Heart right ventricle (tissue), 16 donors: ENCODE measurements around the gene CYP46A1. TPM values are rescaled to one million over a fixed set of nuclear protein-coding genes. Genes with fewer than 3 reads are reported as not detected.

Experiments
- ATAC-seq, 8 donors: fragments of 200-7000 bp; cut with Tn5 transposase; one replicate each; pipeline ENCODE4 v1.9.1; 2020; ENCODE audit warnings: mild to moderate bottlenecking in 8 of 8, moderate library complexity in 8 of 8, moderate number of reproducible peaks in 1 of 8
- DNase-seq, 2 donors: peaks; one replicate each; pipeline ENCODE4 v3.0.0-alpha.2; 2020
- H3K27ac ChIP-seq, 10 donors: fragments of 200-600 bp; sonication (generic) in 2 of 10; one replicate each; pipeline versions ENCODE4 v1.5.0 to v1.8.0; 2020 to 2022; ENCODE audit warnings: mild to moderate bottlenecking in 3 of 10
- H3K27me3 ChIP-seq, 7 donors: fragments of 200-600 bp; one replicate each; pipeline ENCODE4 v1.8.0; 2021 to 2022; ENCODE audit warnings: mild to moderate bottlenecking in 2 of 7
- H3K36me3 ChIP-seq, 9 donors: fragments of 200-600 bp; sonication (generic) in 1 of 9; one replicate each; pipeline versions ENCODE4 v1.5.0 to v1.8.0; 2020 to 2022; ENCODE audit warnings: mild to moderate bottlenecking in 2 of 9
- H3K4me1 ChIP-seq, 9 donors: fragments of 200-600 bp; sonication (generic) in 1 of 9; one replicate each; pipeline versions ENCODE4 v1.5.0 to v1.8.0; 2020 to 2022; ENCODE audit warnings: mild to moderate bottlenecking in 4 of 9
- H3K4me3 ChIP-seq, 10 donors: fragments of 200-600 bp; sonication (generic) in 2 of 10; one replicate each; pipeline versions ENCODE4 v1.5.0 to v1.8.0; 2020 to 2022; ENCODE audit warnings: mild to moderate bottlenecking in 7 of 10, moderate library complexity in 2 of 10
- H3K9me3 ChIP-seq, 11 donors: fragments of 200-600 bp in 10 of 11; sonication (generic) in 2 of 11; one replicate each; pipeline versions ENCODE4 v1.5.0 to v1.8.0; 2013 to 2022; ENCODE audit warnings: mild to moderate bottlenecking in 2 of 11, control low read depth in 1 of 11, moderate library complexity in 1 of 11
- WGBS, 2 donors: extraction: QIAGEN DNeasy Blood & Tissue Kit; methylation state at CpG; one replicate each; pipeline ENCODE4 v1.1.7; 2013; ENCODE audit warnings: inconsistent platforms in 1 of 2; 5-methylcytosine and 5-hydroxymethylcytosine counted together
- intact Hi-C, 10 donors: fragments of 100-400 bp; cut with DNase I; formaldehyde crosslinking; loops; one replicate each; pipeline versions ENCODE4 v1.11.1 to v1.14.2; 2022
- polyA plus RNA-seq, 2 donors: library from polyadenylated mRNA; stranded (reverse); fragments of 200-250 nt; gene quantifications; one replicate each; pipeline ENCODE4 v1.2.3, GENCODE V29; 2013
- total RNA-seq, 10 donors: library from RNA; stranded (reverse); fragmentation: NEBNext Ultra II Directional in 3 of 10; extraction: Animal tissue kit (Norgen Biotek cat#: 25700) in 3 of 10; gene quantifications; one replicate each; pipeline versions ENCODE4 v1.2.1 to v1.2.4, GENCODE V29; 2021 to 2023
- TF ChIP-seq, protein P1 (sequence below), 9 donors: fragments of 200-600 bp; sonication (generic) in 2 of 9; IDR thresholded peaks; one replicate each; pipeline versions ENCODE4 v1.5.0 to v1.8.0; 2021 to 2022; ENCODE audit warnings: antibody characterized with exemption in 9 of 9, mild to moderate bottlenecking in 5 of 9, moderate library complexity in 1 of 9
- donor health status: Arrhythmogenic right ventricular cardiomyopathy.
- donor health status: ischemic (EF 13 %, LVEDD 7.1; RV severe dilation, severe dysfunction).
- donor health status: healthy with polysubstance abuse.
- donor health status: DM: no; HTN: yes; CAD: no.
- donor health status: DM: no; HTN: no; CAD: no.
- donor health status: ischemic (EF 25% LVEDD 6.9; RV normal size, moderate dysfunction).
- donor health status: ischemic (EF 25% LVEDD 5.7; RV mildly dilated, moderate dysfunction).
- donor health status: healthy.
- donor health status: DM: yes; HTN: yes; CAD: no.
- donor health status: Ischemic cardiomyopathy.
- donor health status: ischemic (EF 35%, LVEDD 5.7; RV mildly dilated, moderate dysfunction).
- donor health status: nonischemic (EF 11% LVEDD 7.7; RV severe dilation, severe dysfunction).
- donor health status: DM: yes; HTN: yes; CAD: no.
- donor health status: PGD.
- donor health status: ischemic (EF 29% LVEDD 5.4; RV normal size, mild dysfunction).
- donor health status: nonischemic (EF 23%, LVEDD 6.1; RV moderate dilation, normal function).

CYP46A1 gene
- total and polyA plus RNA-seq, 12 donors, result 1.5 to 6.1 (median 3.5) TPM

GRCh38 chr14:99707921-99708320 lies 23.8 kb downstream of the CYP46A1 start:
- TF ChIP-seq, protein P1, sequence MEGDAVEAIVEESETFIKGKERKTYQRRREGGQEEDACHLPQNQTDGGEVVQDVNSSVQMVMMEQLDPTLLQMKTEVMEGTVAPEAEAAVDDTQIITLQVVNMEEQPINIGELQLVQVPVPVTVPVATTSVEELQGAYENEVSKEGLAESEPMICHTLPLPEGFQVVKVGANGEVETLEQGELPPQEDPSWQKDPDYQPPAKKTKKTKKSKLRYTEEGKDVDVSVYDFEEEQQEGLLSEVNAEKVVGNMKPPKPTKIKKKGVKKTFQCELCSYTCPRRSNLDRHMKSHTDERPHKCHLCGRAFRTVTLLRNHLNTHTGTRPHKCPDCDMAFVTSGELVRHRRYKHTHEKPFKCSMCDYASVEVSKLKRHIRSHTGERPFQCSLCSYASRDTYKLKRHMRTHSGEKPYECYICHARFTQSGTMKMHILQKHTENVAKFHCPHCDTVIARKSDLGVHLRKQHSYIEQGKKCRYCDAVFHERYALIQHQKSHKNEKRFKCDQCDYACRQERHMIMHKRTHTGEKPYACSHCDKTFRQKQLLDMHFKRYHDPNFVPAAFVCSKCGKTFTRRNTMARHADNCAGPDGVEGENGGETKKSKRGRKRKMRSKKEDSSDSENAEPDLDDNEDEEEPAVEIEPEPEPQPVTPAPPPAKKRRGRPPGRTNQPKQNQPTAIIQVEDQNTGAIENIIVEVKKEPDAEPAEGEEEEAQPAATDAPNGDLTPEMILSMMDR (IDR thresholded peaks at IDR 0.05), result no peak
- intact Hi-C loops, result no loop called here

DNA sequence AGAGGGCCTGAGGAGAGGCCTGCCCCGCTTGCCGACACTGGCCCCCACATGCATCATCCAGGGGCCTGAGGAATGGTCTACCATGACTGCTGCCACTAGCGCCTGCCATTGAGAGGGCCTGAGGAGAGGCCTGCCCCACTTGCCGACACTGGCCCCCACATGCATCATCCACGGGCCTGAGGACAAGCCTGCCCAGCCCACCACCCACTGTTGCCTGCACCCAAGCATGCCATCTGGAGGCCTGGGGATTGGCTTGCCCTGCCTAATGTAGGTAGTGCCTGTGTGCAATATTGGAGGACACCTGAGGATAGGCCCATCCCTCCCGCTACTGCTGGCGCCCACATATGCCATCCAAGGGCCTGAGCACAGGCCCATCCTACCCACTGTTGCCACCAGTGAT lies 24.4 kb downstream of the CYP46A1 start:
- no peaks in the 10 kb centered on the region for H3K27me3 ChIP-seq
- intact Hi-C loops, result no loop called here
- no peak overlapping the region for H3K27ac ChIP-seq
- 83 to 85% methylated on average over 7 of the region's 7 CpGs for WGBS, 2 donors
- DNase-seq, result no peak
- H3K36me3 ChIP-seq, result peaks cover 0 to 3% (median 0%) of the 10 kb centered on the region in 9 donors
- ATAC-seq, result no peak
- H3K4me1 ChIP-seq, result no peaks in the 10 kb centered on the region
- peaks cover 0 to 33% (median 2%) of the 10 kb centered on the region in 11 donors for H3K9me3 ChIP-seq
- H3K4me3 ChIP-seq, result no peak overlapping the region
- TF ChIP-seq, protein P1 (IDR thresholded peaks at IDR 0.05), result no peak

More at GRCh38 chr14:99707921-99708320, 23.8 kb downstream of the CYP46A1 start:
- Histone ChIP-seq H3K4me3 (no peak overlapping the region), H3K27ac (no peak overlapping the region), H3K36me3 (peaks cover 0 to 7% (median 0%) of the 10 kb centered on the region in 9 donors), H3K27me3 (no peaks in the 10 kb centered on the region), H3K9me3 (peaks cover 0 to 37% (median 7%) of the 10 kb centered on the region in 11 donors), H3K4me1 (no peaks in the 10 kb centered on the region)
- 97% methylated on average over 9 of the region's 9 CpGs for WGBS, 2 donors
- peak in 1 of 8 donors; percentile 22 for ATAC-seq
- no peak for DNase-seq

GRCh38 chr14:99713972-99714371 lies 29.9 kb downstream of the CYP46A1 start:
- 94 to 95% methylated on average over 3 of the region's 3 CpGs for WGBS, 2 donors
- H3K27me3 ChIP-seq, result no peaks in the 10 kb centered on the region
- H3K36me3 ChIP-seq, result no peaks in the 10 kb centered on the region
- peaks cover 0 to 18% (median 0%) of the 10 kb centered on the region in 11 donors for H3K9me3 ChIP-seq
- no peak overlapping the region for H3K27ac ChIP-seq
- DNase-seq, result no peak
- no peak overlapping the region for H3K4me3 ChIP-seq
- no peak for ATAC-seq
- TF ChIP-seq, protein P1 (IDR thresholded peaks at IDR 0.05), result no peak
- intact Hi-C loops, result no loop called here
- no peaks in the 10 kb centered on the region for H3K4me1 ChIP-seq

DNA sequence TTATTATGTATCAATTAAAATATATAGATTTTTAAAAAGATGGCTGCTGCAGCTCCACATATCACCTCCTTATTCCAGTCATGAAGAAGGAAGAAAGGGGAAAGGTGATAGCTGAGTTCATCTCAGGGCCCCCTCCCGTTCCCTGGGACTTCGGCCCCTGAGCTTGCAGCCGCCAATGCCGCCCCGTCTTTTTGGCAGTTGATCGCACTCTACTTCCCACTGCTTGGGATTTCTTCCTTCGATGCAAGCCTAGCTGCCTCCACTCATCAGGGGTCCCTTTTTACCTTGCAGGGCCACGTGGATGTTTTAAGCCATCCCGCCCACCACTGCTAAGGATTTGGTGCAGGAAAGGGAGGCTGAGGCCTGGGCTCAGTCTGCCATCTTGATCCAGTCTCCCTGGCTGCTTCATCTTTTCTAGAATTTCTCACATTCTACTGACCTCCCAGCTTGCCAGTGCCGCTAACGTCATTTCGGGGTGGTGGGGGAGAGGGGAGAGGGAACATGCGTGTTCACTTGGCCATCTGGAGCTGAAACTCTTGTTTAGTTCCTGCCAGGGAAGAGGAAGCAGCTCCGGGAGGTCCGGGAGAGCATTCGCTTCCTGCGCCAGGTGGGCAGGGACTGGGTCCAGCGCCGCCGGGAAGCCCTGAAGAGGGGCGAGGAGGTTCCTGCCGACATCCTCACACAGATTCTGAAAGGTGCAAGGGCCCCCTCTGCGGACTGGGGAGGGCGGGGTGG lies 31.3 kb downstream of the CYP46A1 start:
- H3K9me3 ChIP-seq, result peaks cover 0 to 15% (median 0%) of the 10 kb centered on the region in 11 donors
- 70 to 75% methylated on average over 24 of the region's 24 CpGs for WGBS, 2 donors
- no peaks in the 10 kb centered on the region for H3K4me1 ChIP-seq
- no peaks in the 10 kb centered on the region for H3K27me3 ChIP-seq
- H3K4me3 ChIP-seq, result no peak overlapping the region
- ATAC-seq (no peak), DNase-seq (no peak)
- H3K36me3 ChIP-seq, result no peaks in the 10 kb centered on the region
- TF ChIP-seq, protein P1 (IDR thresholded peaks at IDR 0.05), result no peak
- no peak overlapping the region for H3K27ac ChIP-seq
- intact Hi-C loops, result no loop called here
